ENCODE results near the gene LSM14A.
A peak's percentile ranks its signal among the peaks of the same experiment; 100 is the strongest.
"Not testable (repeated sequence)": the region's sequence is repeated elsewhere in the genome, so short reads cannot be mapped to it uniquely, and the experiment has no call there.

The LSM14A gene

GRCh38 chr19:34135821-34136611, 36.3 kb upstream of the LSM14A start:
- no peak overlapping the region for H3K4me3 ChIP-seq (ENCODE audit: low read length)
- no peaks in the 10 kb centered on the region for H3K4me1 ChIP-seq (ENCODE audit: control insufficient read depth, insufficient read depth, low read length)
- H3K36me3 ChIP-seq (ENCODE audit: control insufficient read depth, insufficient read depth, low read length, severe bottlenecking) = no peaks in the 10 kb centered on the region
- H3K27me3 ChIP-seq (replicated peaks; ENCODE audit: control insufficient read depth, insufficient read depth, low read length) = no peaks in the 10 kb centered on the region
- H3K9me3 ChIP-seq (ENCODE audit: control insufficient read depth, low read length) = no peaks in the 10 kb centered on the region
- no peak overlapping the region for H3K9ac ChIP-seq (ENCODE audit: low read length)
- DNase-seq (ENCODE audit: low read depth) = no peak

GRCh38 chr19:34141025-34141424, 31.3 kb upstream of the LSM14A start:
- Histone ChIP-seq H3K36me3 (ENCODE audit: control insufficient read depth, insufficient read depth, low read length, severe bottlenecking) (no peaks in the 10 kb centered on the region), H3K4me1 (ENCODE audit: control insufficient read depth, insufficient read depth, low read length) (no peaks in the 10 kb centered on the region), H3K4me3 (ENCODE audit: low read length) (no peak overlapping the region), H3K9me3 (ENCODE audit: control insufficient read depth, low read length) (no peaks in the 10 kb centered on the region), H3K9ac (ENCODE audit: low read length) (no peak overlapping the region), H3K27me3 (replicated peaks; ENCODE audit: control insufficient read depth, insufficient read depth, low read length) (no peaks in the 10 kb centered on the region)
- no peak for DNase-seq (ENCODE audit: low read depth)

GRCh38 chr19:34142440-34142839, 29.9 kb upstream of the LSM14A start:
- no peaks in the 10 kb centered on the region for H3K36me3 ChIP-seq (ENCODE audit: control insufficient read depth, insufficient read depth, low read length, severe bottlenecking)
- DNase-seq (ENCODE audit: low read depth) = no peak
- H3K9ac ChIP-seq (ENCODE audit: low read length) = no peak overlapping the region
- H3K4me1 ChIP-seq (ENCODE audit: control insufficient read depth, insufficient read depth, low read length) = no peaks in the 10 kb centered on the region
- H3K9me3 ChIP-seq (ENCODE audit: control insufficient read depth, low read length) = no peaks in the 10 kb centered on the region
- H3K27me3 ChIP-seq (replicated peaks; ENCODE audit: control insufficient read depth, insufficient read depth, low read length) = no peaks in the 10 kb centered on the region
- no peak overlapping the region for H3K4me3 ChIP-seq (ENCODE audit: low read length)

- no peaks in the 10 kb centered on the region for H3K27me3 ChIP-seq (replicated peaks; ENCODE audit: control insufficient read depth, insufficient read depth, low read length)
- H3K9ac ChIP-seq (ENCODE audit: low read length) = no peak overlapping the region
- no peaks in the 10 kb centered on the region for H3K4me1 ChIP-seq (ENCODE audit: control insufficient read depth, insufficient read depth, low read length)
- H3K36me3 ChIP-seq (ENCODE audit: control insufficient read depth, insufficient read depth, low read length, severe bottlenecking) = no peaks in the 10 kb centered on the region
- peak; percentile 80 for DNase-seq (ENCODE audit: low read depth)
- H3K4me3 ChIP-seq (ENCODE audit: low read length) = no peak overlapping the region
- no peaks in the 10 kb centered on the region for H3K9me3 ChIP-seq (ENCODE audit: control insufficient read depth, low read length)
These were observed 26.5 kb upstream of the LSM14A start for GRCh38 chr19:34145741-34146202.

- H3K4me1 ChIP-seq (ENCODE audit: control insufficient read depth, insufficient read depth, low read length) = no peaks in the 10 kb centered on the region
- no peak overlapping the region for H3K9ac ChIP-seq (ENCODE audit: low read length)
- no peaks in the 10 kb centered on the region for H3K9me3 ChIP-seq (ENCODE audit: control insufficient read depth, low read length)
- no peaks in the 10 kb centered on the region for H3K36me3 ChIP-seq (ENCODE audit: control insufficient read depth, insufficient read depth, low read length, severe bottlenecking)
- H3K27me3 ChIP-seq (replicated peaks; ENCODE audit: control insufficient read depth, insufficient read depth, low read length) = no peaks in the 10 kb centered on the region
- no peak for DNase-seq (ENCODE audit: low read depth)
- H3K4me3 ChIP-seq (ENCODE audit: low read length) = no peak overlapping the region
These were observed 23.6 kb upstream of the LSM14A start for GRCh38 chr19:34148658-34149185.

- DNase-seq (ENCODE audit: low read depth) = no peak
- Histone ChIP-seq H3K36me3 (ENCODE audit: control insufficient read depth, insufficient read depth, low read length, severe bottlenecking) (no peaks in the 10 kb centered on the region), H3K4me1 (ENCODE audit: control insufficient read depth, insufficient read depth, low read length) (no peaks in the 10 kb centered on the region), H3K9me3 (ENCODE audit: control insufficient read depth, low read length) (no peaks in the 10 kb centered on the region), H3K27me3 (replicated peaks; ENCODE audit: control insufficient read depth, insufficient read depth, low read length) (no peaks in the 10 kb centered on the region), H3K4me3 (ENCODE audit: low read length) (no peak overlapping the region), H3K9ac (ENCODE audit: low read length) (no peak overlapping the region)
These were observed 22.4 kb upstream of the LSM14A start for GRCh38 chr19:34149873-34150272.

- H3K36me3 ChIP-seq (ENCODE audit: control insufficient read depth, insufficient read depth, low read length, severe bottlenecking) = no peaks in the 10 kb centered on the region
- no peak overlapping the region for H3K4me3 ChIP-seq (ENCODE audit: low read length)
- no peaks in the 10 kb centered on the region for H3K4me1 ChIP-seq (ENCODE audit: control insufficient read depth, insufficient read depth, low read length)
- no peak for DNase-seq (ENCODE audit: low read depth)
- no peak overlapping the region for H3K9ac ChIP-seq (ENCODE audit: low read length)
- no peaks in the 10 kb centered on the region for H3K27me3 ChIP-seq (replicated peaks; ENCODE audit: control insufficient read depth, insufficient read depth, low read length)
- no peaks in the 10 kb centered on the region for H3K9me3 ChIP-seq (ENCODE audit: control insufficient read depth, low read length)
These were observed 21.7 kb upstream of the LSM14A start for GRCh38 chr19:34150558-34150957.

- no peaks in the 10 kb centered on the region for H3K9me3 ChIP-seq (ENCODE audit: control insufficient read depth, low read length)
- DNase-seq (ENCODE audit: low read depth) = no peak
- H3K36me3 ChIP-seq (ENCODE audit: control insufficient read depth, insufficient read depth, low read length, severe bottlenecking) = no peaks in the 10 kb centered on the region
- no peaks in the 10 kb centered on the region for H3K27me3 ChIP-seq (replicated peaks; ENCODE audit: control insufficient read depth, insufficient read depth, low read length)
- H3K4me3 ChIP-seq (ENCODE audit: low read length) = no peak overlapping the region
- H3K9ac ChIP-seq (ENCODE audit: low read length) = no peak overlapping the region
- no peaks in the 10 kb centered on the region for H3K4me1 ChIP-seq (ENCODE audit: control insufficient read depth, insufficient read depth, low read length)
These were observed 20.9 kb upstream of the LSM14A start for GRCh38 chr19:34151439-34151838.

- Histone ChIP-seq H3K27me3 (replicated peaks; ENCODE audit: control insufficient read depth, insufficient read depth, low read length) (no peaks in the 10 kb centered on the region), H3K9me3 (ENCODE audit: control insufficient read depth, low read length) (no peaks in the 10 kb centered on the region), H3K4me1 (ENCODE audit: control insufficient read depth, insufficient read depth, low read length) (no peaks in the 10 kb centered on the region), H3K36me3 (ENCODE audit: control insufficient read depth, insufficient read depth, low read length, severe bottlenecking) (no peaks in the 10 kb centered on the region), H3K4me3 (ENCODE audit: low read length) (no peak overlapping the region), H3K9ac (ENCODE audit: low read length) (no peak overlapping the region)
- DNase-seq (ENCODE audit: low read depth) = no peak
These were observed 17.9 kb upstream of the LSM14A start for GRCh38 chr19:34154401-34154800.

- no peaks in the 10 kb centered on the region for H3K36me3 ChIP-seq (ENCODE audit: control insufficient read depth, insufficient read depth, low read length, severe bottlenecking)
- no peaks in the 10 kb centered on the region for H3K4me1 ChIP-seq (ENCODE audit: control insufficient read depth, insufficient read depth, low read length)
- H3K9me3 ChIP-seq (ENCODE audit: control insufficient read depth, low read length) = no peaks in the 10 kb centered on the region
- H3K9ac ChIP-seq (ENCODE audit: low read length) = no peak overlapping the region
- DNase-seq (ENCODE audit: low read depth) = no peak
- no peaks in the 10 kb centered on the region for H3K27me3 ChIP-seq (replicated peaks; ENCODE audit: control insufficient read depth, insufficient read depth, low read length)
- H3K4me3 ChIP-seq (ENCODE audit: low read length) = no peak overlapping the region
These were observed 16.6 kb upstream of the LSM14A start for GRCh38 chr19:34155686-34156085.

- H3K4me3 ChIP-seq (ENCODE audit: low read length); H3K4me1 ChIP-seq (ENCODE audit: control insufficient read depth, insufficient read depth, low read length); DNase-seq (ENCODE audit: low read depth); H3K36me3 ChIP-seq (ENCODE audit: control insufficient read depth, insufficient read depth, low read length, severe bottlenecking); H3K27me3 ChIP-seq (replicated peaks; ENCODE audit: control insufficient read depth, insufficient read depth, low read length); H3K9me3 ChIP-seq (ENCODE audit: control insufficient read depth, low read length); H3K9ac ChIP-seq (ENCODE audit: low read length): not testable (repeated sequence)
These were observed 13.3 kb upstream of the LSM14A start for GRCh38 chr19:34158966-34159365.

- H3K9ac ChIP-seq (ENCODE audit: low read length); H3K4me3 ChIP-seq (ENCODE audit: low read length); H3K27me3 ChIP-seq (replicated peaks; ENCODE audit: control insufficient read depth, insufficient read depth, low read length); DNase-seq (ENCODE audit: low read depth); H3K36me3 ChIP-seq (ENCODE audit: control insufficient read depth, insufficient read depth, low read length, severe bottlenecking); H3K4me1 ChIP-seq (ENCODE audit: control insufficient read depth, insufficient read depth, low read length); H3K9me3 ChIP-seq (ENCODE audit: control insufficient read depth, low read length): not testable (repeated sequence)
These were observed 12.8 kb upstream of the LSM14A start for GRCh38 chr19:34159541-34159940.
